Measurements from ENCODE around the gene CENPT. TPM values are rescaled to one million over a fixed set of nuclear protein-coding genes. Genes with fewer than 3 reads are reported as not detected.

Gene CENPT
- total and polyA plus RNA-seq, 2 donors (not counting 3 experiments of a cell fraction or from before 2014, with no cell fraction given), result 60.3 to 61.3 TPM

DNA sequence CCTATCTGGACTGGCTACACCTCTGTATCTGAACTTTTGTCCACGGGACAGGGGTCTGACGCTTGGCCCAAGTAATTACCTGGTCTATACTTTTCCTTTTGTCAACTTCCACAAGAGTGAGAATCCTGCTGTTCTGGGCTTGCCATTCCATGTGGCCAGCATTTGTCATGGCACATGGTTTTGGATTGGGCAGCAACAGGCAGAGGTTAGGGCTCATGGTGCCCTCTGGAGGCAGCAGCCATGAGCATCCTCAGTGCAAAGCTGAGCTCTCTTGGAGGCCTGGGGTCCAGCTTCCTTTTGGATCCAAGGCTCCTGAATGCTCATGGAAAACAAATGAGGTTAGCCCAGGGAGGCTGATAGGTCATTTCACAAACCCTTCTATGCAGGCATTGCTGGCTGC is 17.8 kb upstream of the CENPT start:
- Histone ChIP-seq H2AFZ (ENCODE audit: low read depth, low read length) (no peak overlapping the region), H3K79me2 (ENCODE audit: control insufficient read depth, insufficient read depth, low read length) (peaks cover 48% of the 10 kb centered on the region), H3K4me2 (ENCODE audit: insufficient read depth, low read length) (no peak overlapping the region), H3K4me3 (replicated peaks in 1 of 3; ENCODE audit: insufficient read depth in 1 of 3, low read depth in 1 of 3, low read length in 3 of 3) (no peak overlapping the region), H3K36me3 (ENCODE audit: control insufficient read depth in 2 of 2, extremely low read depth in 1 of 2, insufficient read depth in 2 of 2, low read length in 2 of 2) (peaks cover 18 to 47% of the 10 kb centered on the region in 2 experiments), H3K27ac (ENCODE audit: insufficient read depth, low read depth, low read length) (no peak overlapping the region), H3K27me3 (ENCODE audit: control insufficient read depth in 2 of 2, insufficient read depth in 2 of 2, low read length in 2 of 2) (no peaks in the 10 kb centered on the region), H3K9ac (replicated peaks; ENCODE audit: extremely low read depth, insufficient read depth, low read length) (no peak overlapping the region), H4K20me1 (replicated peaks; ENCODE audit: control insufficient read depth, extremely low read depth, insufficient read depth, low read length) (peaks cover 2% of the 10 kb centered on the region), H3K9me1 (replicated peaks; ENCODE audit: control insufficient read depth, extremely low read depth, insufficient read depth, low read length) (no peaks in the 10 kb centered on the region), H3K9me3 (replicated peaks; ENCODE audit: control insufficient read depth, insufficient read depth, low read length) (no peaks in the 10 kb centered on the region), H3K4me1 (ENCODE audit: control insufficient read depth, extremely low read depth, insufficient read depth, low read length) (no peaks in the 10 kb centered on the region)
- intact Hi-C loops (cut with micrococcal nuclease) (loop anchor here (1.0 kb wide), 3 partner anchors 22 to 192 kb away; no protein-coding TSS in a partner anchor), dilution Hi-C loops (cut with MboI; ENCODE audit: extremely low pct_ligation_motif_present, low sequenced_read_pairs) (no loop called here)
- BruUV-seq (replicated peaks), result no TSS peak
- peak; percentile 63 for TF ChIP-seq MAX (IDR thresholded peaks at IDR 0.05; ENCODE audit: insufficient read depth, insufficient read length)
- TF ChIP-seq FOS (IDR thresholded peaks at IDR 0.05; ENCODE audit: borderline replicate concordance, insufficient read depth, low read length), result no peak
- TF ChIP-seq MYC (IDR thresholded peaks at IDR 0.05; ENCODE audit: low read depth, low read length), result peak; percentile 9
- TF ChIP-seq POLR2AphosphoS5 (IDR thresholded peaks at IDR 0.05; ENCODE audit: insufficient read depth, low read depth, low read length), result no peak
- TF ChIP-seq, protein P1, sequence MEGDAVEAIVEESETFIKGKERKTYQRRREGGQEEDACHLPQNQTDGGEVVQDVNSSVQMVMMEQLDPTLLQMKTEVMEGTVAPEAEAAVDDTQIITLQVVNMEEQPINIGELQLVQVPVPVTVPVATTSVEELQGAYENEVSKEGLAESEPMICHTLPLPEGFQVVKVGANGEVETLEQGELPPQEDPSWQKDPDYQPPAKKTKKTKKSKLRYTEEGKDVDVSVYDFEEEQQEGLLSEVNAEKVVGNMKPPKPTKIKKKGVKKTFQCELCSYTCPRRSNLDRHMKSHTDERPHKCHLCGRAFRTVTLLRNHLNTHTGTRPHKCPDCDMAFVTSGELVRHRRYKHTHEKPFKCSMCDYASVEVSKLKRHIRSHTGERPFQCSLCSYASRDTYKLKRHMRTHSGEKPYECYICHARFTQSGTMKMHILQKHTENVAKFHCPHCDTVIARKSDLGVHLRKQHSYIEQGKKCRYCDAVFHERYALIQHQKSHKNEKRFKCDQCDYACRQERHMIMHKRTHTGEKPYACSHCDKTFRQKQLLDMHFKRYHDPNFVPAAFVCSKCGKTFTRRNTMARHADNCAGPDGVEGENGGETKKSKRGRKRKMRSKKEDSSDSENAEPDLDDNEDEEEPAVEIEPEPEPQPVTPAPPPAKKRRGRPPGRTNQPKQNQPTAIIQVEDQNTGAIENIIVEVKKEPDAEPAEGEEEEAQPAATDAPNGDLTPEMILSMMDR (IDR thresholded peaks at IDR 0.05; ENCODE audit: extremely low read depth in 1 of 2, insufficient read depth in 1 of 2, low read depth in 1 of 2, low read length in 2 of 2), result peak; percentile 30 to 57
- peak; percentile 40 for DNase-seq (ENCODE audit: low read depth, low spot score)
- FAIRE-seq, result no peak
- ChIA-PET CTCF (interaction anchor here (1.0 to 4.5 kb wide), 5 partner anchors 20 to 344 kb away, joined by 3 to 64 read pairs (median 8); no protein-coding TSS in a partner anchor), POLR2A (interaction anchor here (0.6 kb wide), 1 partner anchor 309 kb away, joined by 3 read pairs; no protein-coding TSS in a partner anchor)
